Colonic mucosa (tissue), 4 donors: Measurements from ENCODE around the gene FUCA2. TPM values are rescaled to one million over a fixed set of nuclear protein-coding genes. Genes with fewer than 3 reads are reported as not detected.
A peak's percentile ranks its signal among the peaks of the same experiment; 100 is the strongest.
"Not testable (repeated sequence)": the region's sequence is repeated elsewhere in the genome, so short reads cannot be mapped to it uniquely, and the experiment has no call there.

ENCODE experiments used
- DNase-seq: peaks from one replicate; pipeline ENCODE4 v3.0.0-alpha.2; 2020
- H3K27ac ChIP-seq: fragments of 200-600 bp; one replicate; pipeline ENCODE4 v1.8.0; 2021
- H3K27me3 ChIP-seq: fragments of 200-600 bp; one replicate; pipeline ENCODE4 v1.8.0; 2021
- H3K36me3 ChIP-seq: fragments of 200-600 bp; one replicate; pipeline ENCODE4 v1.8.0; 2021
- H3K4me1 ChIP-seq: fragments of 200-600 bp; one replicate; pipeline ENCODE4 v1.8.0; 2021; ENCODE audit warnings: mild to moderate bottlenecking
- H3K4me3 ChIP-seq: fragments of 200-600 bp; one replicate; pipeline ENCODE4 v1.8.0; 2021
- H3K9ac ChIP-seq, 2 donors: one replicate each; pipeline ENCODE4 v1.7.0; 2013; ENCODE audit warnings: control low read depth in 2 of 2, low read depth in 2 of 2, low read length in 2 of 2
- H3K9me3 ChIP-seq: fragments of 200-600 bp; one replicate; pipeline ENCODE4 v1.8.0; 2021
- intact Hi-C: fragments of 100-400 bp; cut with DNase I; formaldehyde crosslinking; loops from one replicate; pipeline ENCODE4 v1.14.1; 2022
- total RNA-seq, 2 donors: library from RNA; stranded (reverse); fragmentation: NEBNext Ultra II Directional in 1 of 2; extraction: Animal tissue kit (Norgen Biotek cat#: 25700) in 1 of 2; gene quantifications; one replicate each; pipeline ENCODE4 v1.2.1, GENCODE V29; 2021
- TF ChIP-seq, protein P1 (sequence below): fragments of 200-600 bp; IDR thresholded peaks from one replicate; pipeline ENCODE4 v1.8.0; 2022; ENCODE audit warnings: antibody characterized with exemption, mild to moderate bottlenecking
- donor health status: healthy.
- donor health status: DM: no; HTN: no; CAD: no.
- donor health status: DM: no; HTN: no; CAD: no.

The FUCA2 gene
- total RNA-seq, 2 donors from 2014 or later = 72.2 to 93.1 TPM

DNA sequence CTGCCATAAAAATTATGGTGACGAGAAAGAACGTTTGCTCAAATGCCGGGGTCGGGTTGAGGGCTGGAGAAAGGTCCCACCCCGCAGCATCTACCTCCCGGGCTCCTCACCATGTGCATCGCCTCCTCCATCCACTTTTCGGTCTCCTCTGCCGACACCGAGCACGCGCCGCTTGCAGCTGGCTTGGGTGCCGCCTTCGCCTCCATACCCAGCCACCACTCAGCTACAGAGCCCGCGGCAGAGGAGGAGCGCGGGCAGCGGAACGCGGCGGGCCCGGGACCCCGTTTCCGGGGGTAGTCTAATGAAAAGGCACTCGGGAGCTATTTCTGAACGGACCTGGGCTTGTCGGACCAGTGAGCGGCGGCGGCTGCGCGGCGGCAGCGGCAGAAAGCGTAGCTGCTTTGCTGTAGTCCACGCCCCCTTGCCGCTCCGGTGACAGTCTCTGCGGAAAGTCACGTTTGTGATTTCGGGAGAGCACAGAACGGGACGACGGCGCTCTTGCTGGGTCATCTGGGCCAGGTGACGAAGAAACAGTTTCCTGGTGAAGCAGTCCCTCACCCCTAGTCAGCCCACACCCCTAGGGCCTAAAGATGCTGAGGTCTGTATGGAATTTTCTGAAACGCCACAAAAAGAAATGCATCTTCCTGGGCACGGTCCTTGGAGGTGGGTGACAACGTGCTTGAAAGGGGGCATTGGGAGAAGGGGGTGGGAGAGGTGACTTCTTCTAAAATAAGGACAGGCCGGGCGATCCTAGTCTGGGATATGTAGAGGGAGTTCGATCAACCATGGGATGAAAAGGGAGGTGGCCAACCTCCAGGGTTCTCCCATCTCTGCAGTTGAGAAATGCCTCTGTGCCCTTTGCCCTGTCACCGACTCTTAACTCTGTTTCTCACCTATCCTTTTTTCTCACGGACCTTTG, 60.8 kb downstream of the FUCA2 start, which contains the start of the genes ADAT2 and PEX3:
Gene ADAT2, minus strand, starts transcription at position 243 of the 919 bp plus-strand sequence. Its CDS starts 37 bp downstream, at position 206.
Gene PEX3, plus strand, starts transcription at position 353 of the 919 bp plus-strand sequence. Its CDS starts 238 bp downstream, at position 591.
- intact Hi-C loops = no loop called here
- Histone ChIP-seq H3K4me1 (no peaks in the 10 kb centered on the region), H3K9me3 (no peaks in the 10 kb centered on the region), H3K36me3 (no peaks in the 10 kb centered on the region), H3K27me3 (no peaks in the 10 kb centered on the region), H3K27ac (peak within 1 kb of the TSS; percentile 56), H3K9ac (peak within 1 kb of the TSS; percentile 68 to 92), H3K4me3 (peak within 1 kb of the TSS; percentile 61)
- DNase-seq = peak; percentile 93
- TF ChIP-seq, protein P1, sequence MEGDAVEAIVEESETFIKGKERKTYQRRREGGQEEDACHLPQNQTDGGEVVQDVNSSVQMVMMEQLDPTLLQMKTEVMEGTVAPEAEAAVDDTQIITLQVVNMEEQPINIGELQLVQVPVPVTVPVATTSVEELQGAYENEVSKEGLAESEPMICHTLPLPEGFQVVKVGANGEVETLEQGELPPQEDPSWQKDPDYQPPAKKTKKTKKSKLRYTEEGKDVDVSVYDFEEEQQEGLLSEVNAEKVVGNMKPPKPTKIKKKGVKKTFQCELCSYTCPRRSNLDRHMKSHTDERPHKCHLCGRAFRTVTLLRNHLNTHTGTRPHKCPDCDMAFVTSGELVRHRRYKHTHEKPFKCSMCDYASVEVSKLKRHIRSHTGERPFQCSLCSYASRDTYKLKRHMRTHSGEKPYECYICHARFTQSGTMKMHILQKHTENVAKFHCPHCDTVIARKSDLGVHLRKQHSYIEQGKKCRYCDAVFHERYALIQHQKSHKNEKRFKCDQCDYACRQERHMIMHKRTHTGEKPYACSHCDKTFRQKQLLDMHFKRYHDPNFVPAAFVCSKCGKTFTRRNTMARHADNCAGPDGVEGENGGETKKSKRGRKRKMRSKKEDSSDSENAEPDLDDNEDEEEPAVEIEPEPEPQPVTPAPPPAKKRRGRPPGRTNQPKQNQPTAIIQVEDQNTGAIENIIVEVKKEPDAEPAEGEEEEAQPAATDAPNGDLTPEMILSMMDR = no peak

DNA sequence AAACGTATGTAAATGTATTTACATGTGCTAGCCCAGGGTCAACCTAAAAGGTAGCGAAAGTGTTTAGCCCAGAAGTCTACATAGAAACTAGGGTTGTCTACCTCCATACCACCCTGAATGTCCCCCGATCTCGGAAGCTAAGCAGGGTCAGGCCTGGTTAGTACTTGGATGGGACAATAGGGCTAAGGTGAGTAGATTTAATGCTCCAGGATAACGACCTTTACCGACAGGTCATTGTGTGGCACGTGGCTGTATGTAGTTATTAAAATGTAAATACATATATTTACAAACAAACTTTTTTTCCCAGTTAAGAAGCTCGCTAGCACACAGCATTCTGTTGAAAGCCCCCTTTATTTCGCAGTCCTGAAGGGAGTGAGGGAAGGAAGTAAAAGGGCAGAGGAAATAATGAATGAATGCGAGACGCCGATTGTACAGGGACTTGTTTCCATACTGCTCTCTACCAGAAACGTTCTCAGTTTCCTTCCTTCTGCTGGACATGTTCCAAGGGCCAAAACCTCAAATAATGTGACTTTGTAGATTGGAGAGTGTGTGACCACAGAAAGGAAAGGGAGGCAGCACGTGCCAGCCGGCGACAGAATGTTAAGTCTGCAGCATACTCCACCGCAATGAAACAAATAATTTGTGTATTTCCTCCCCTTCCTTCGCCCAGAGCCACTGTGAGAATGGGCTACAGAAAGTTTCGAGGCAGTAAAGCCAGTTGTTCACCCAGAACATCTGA, 61.6 kb downstream of the FUCA2 start:
- TF ChIP-seq, protein P1 = no peak
- Histone ChIP-seq H3K4me1 (no peaks in the 10 kb centered on the region), H3K9me3 (no peaks in the 10 kb centered on the region)

DNA sequence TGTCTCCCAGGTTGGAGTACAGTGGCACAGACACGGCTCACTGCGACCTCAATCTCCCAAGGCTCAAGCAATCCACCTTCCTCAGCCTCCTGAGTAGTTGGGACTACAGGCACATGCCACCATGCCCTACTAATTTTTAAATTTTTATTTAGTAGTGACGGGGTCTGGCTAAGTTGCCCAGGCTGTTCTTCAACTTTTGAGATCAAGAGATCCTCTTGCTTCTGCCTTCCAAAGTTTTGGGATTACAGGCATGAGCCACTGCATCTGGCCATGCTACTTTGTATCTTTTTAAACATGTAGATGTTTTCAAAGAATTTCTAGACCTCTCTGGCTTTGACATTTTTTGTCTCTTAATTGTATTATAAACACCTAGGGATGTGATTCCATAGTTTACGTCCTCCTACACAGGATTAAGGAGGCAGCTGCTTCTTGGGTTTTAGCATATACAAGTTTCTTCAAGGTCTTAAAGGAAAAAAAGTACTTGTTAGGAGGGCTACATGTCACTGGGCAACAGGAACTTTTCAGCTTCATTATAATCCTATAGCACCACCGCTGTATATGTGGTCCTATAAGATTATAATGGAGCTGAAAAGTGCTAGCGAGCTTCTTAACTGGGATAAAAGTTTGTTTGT, 62.3 kb downstream of the FUCA2 start:
- Histone ChIP-seq H3K36me3 (no peaks in the 10 kb centered on the region), H3K27ac (no peak overlapping the region), H3K4me3 (no peak overlapping the region), H3K4me1 (no peaks in the 10 kb centered on the region), H3K27me3 (no peaks in the 10 kb centered on the region), H3K9me3 (no peaks in the 10 kb centered on the region), H3K9ac (peak overlapping the region; percentile 68 to 92)
- intact Hi-C loops = no loop called here
- no peak for DNase-seq
- TF ChIP-seq, protein P1 = no peak

More for the DNA sequence above, 61.6 kb downstream of the FUCA2 start:
- peak overlapping the region; percentile 61 for H3K4me3 ChIP-seq
- H3K36me3 ChIP-seq = no peaks in the 10 kb centered on the region
- peak overlapping the region; percentile 56 for H3K27ac ChIP-seq
- H3K27me3 ChIP-seq = no peaks in the 10 kb centered on the region
- peak overlapping the region; percentile 68 to 92 for H3K9ac ChIP-seq
- intact Hi-C loops = no loop called here
- peak; percentile 58 for DNase-seq

DNA sequence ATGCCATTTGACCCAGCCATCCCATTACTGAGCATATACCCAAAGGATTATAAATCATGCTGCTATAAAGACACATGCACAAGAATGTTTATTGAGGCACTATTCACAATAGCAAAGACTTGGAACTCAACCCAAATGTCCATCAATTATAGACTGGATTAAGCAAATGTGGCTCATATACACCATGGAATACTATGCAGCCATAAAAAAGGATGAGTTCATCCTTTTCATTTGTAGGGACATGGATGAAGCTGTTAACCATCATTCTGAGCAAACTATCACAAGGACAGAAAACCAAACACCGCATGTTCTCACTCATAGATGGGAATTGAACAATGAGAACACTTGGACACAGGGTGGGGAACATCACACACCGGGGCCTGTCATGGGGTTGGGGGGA, 63.7 kb downstream of the FUCA2 start:
- H3K4me3 ChIP-seq, H3K9me3 ChIP-seq, H3K27me3 ChIP-seq, H3K27ac ChIP-seq, DNase-seq, H3K36me3 ChIP-seq, H3K9ac ChIP-seq, H3K4me1 ChIP-seq, intact Hi-C loops: not testable (repeated sequence)

Other genes starting within 250 kb of the FUCA2 start
- gene ADAT2, start 61.0 kb downstream of the FUCA2 start, total RNA-seq = 1 to 10 TPM; 4.6 to 5.7 TPM
- gene PEX3, start 60.9 kb downstream of the FUCA2 start, total RNA-seq = 10 to 100 TPM in 1 of 2 donors, 1 to 10 TPM in 1; 9.1 to 11.1 TPM
- 10 to 100 TPM; 42.5 to 46.9 TPM for gene PHACTR2, start 166.2 kb upstream of the FUCA2 start, total RNA-seq